A549 (cell line): ENCODE measurements around the gene GPR137B. TPM values are rescaled to one million over a fixed set of nuclear protein-coding genes. Genes with fewer than 3 reads are reported as not detected.
"Not testable (repeated sequence)": the region's sequence is repeated elsewhere in the genome, so short reads cannot be mapped to it uniquely, and the experiment has no call there.

Source experiments
- ATAC-seq, 2 experiments: fragments of 200-7000 bp in 1 of 2; fragments of >200 bp in 1 of 2; cut with Nextera tagmentation in 1 of 2; cut with Tn5 transposase in 1 of 2; 3 replicates each; pipeline versions ENCODE4 v1.8.0 to v1.9.1; 2018 to 2020; ENCODE audit warnings: mild to moderate bottlenecking in 1 of 2, moderate library complexity in 1 of 2
- CTCF ChIA-PET: fragments of 300-600 bp; sonication (Branson Sonifier 250); formaldehyde crosslinking; extraction: SDS; loops from one replicate; lab custom pipeline; 2021; ENCODE audit warnings: antibody characterized with exemption, inconsistent platforms; lab: Yijun Ruan, JAX
- POLR2A ChIA-PET: fragments of 350-600 bp; formaldehyde crosslinking; extraction: SDS; loops from one replicate; lab custom pipeline; 2021; ENCODE audit warnings: antibody characterized with exemption, inconsistent platforms; lab: Yijun Ruan, JAX
- DNase-seq, 2 experiments: peaks; one replicate each; pipeline versions ENCODE4 v3.0.0 to v3.0.0-alpha.2; 2011 to 2016; ENCODE audit warnings: low read depth in 1 of 2, low spot score in 1 of 2
- FAIRE-seq: peaks from 2 replicates; lab custom pipeline; 2011; peaks lifted over from hg19 to GRCh38; lab: Jason Lieb, UNC
- H3K27ac ChIP-seq, 2 experiments: fragments of >200 bp; sonication (Bioruptor Twin); formaldehyde crosslinking; 3 replicates each; pipeline ENCODE4 v1.5.1; 2016 to 2017
- H3K4me1 ChIP-seq: fragments of >200 bp; sonication (Bioruptor Twin); formaldehyde crosslinking; 3 replicates; pipeline ENCODE4 v1.6.1; 2016
- H3K4me2 ChIP-seq: fragments of >200 bp; sonication (Bioruptor Twin); formaldehyde crosslinking; 3 replicates; pipeline ENCODE4 v1.6.1; 2016
- H3K4me3 ChIP-seq: fragments of >200 bp; sonication (Bioruptor Twin); formaldehyde crosslinking; 3 replicates; pipeline ENCODE4 v1.5.1; 2016
- H3K9me3 ChIP-seq: fragments of >200 bp; sonication (Bioruptor Twin); formaldehyde crosslinking; 3 replicates; pipeline ENCODE4 v1.6.1; 2016
- CBX8 ChIP-seq: fragments of 200-600 bp; sonication (generic); IDR thresholded peaks from 2 replicates; pipeline ENCODE4 v1.6.1; 2016
- CEBPB ChIP-seq, 2 experiments: fragments of >200 bp in 1 of 2; sonication (Bioruptor Twin) in 1 of 2; formaldehyde crosslinking in 1 of 2; IDR thresholded peaks; 2 replicates each; pipeline ENCODE4 v1.6.1; 2012 to 2016
- CHD4 ChIP-seq: fragments of 200-600 bp; sonication (generic); IDR thresholded peaks from 2 replicates; pipeline ENCODE4 v1.6.1; 2016; ENCODE audit warnings: antibody characterized with exemption, mild to moderate bottlenecking, borderline replicate concordance
- FOXS1 ChIP-seq: fragments of 250-450 bp; sonication (Bioruptor Pico); IDR thresholded peaks from 2 replicates; pipeline ENCODE4 v1.5.0; 2020; ENCODE audit warnings: mild to moderate bottlenecking, moderate library complexity
- HDAC2 ChIP-seq: fragments of 200-600 bp; sonication (generic); IDR thresholded peaks from 2 replicates; pipeline ENCODE4 v1.6.1; 2016
- HEYL ChIP-seq: fragments of 250-450 bp; sonication (Bioruptor Pico); IDR thresholded peaks from 2 replicates; pipeline ENCODE4 v1.8.0; 2021; ENCODE audit warnings: mild to moderate bottlenecking, moderate library complexity
- KDM5A ChIP-seq: fragments of 200-600 bp; sonication (generic); IDR thresholded peaks from 2 replicates; pipeline ENCODE4 v1.6.1; 2016; ENCODE audit warnings: antibody characterized with exemption, mild to moderate bottlenecking
- MAFK ChIP-seq: fragments of 450-650 bp; IDR thresholded peaks from 2 replicates; pipeline ENCODE4 v1.6.1; 2014; ENCODE audit not compliant: partially characterized antibody
- MAZ ChIP-seq: fragments of 150-350 bp; IDR thresholded peaks from 2 replicates; pipeline ENCODE4 v1.6.1; 2014; ENCODE audit warnings: antibody characterized with exemption, low read depth, low read length, borderline replicate concordance
- MYC ChIP-seq: IDR thresholded peaks from 2 replicates; pipeline ENCODE4 v1.6.1; 2012; ENCODE audit warnings: mild to moderate bottlenecking, inconsistent platforms, low read length, improper control_type of control experiment, borderline replicate concordance
- PHF8 ChIP-seq: fragments of 200-600 bp; sonication (generic); IDR thresholded peaks from 2 replicates; pipeline ENCODE4 v1.6.1; 2016; ENCODE audit warnings: low read depth, mild to moderate bottlenecking, antibody characterized with exemption, moderate library complexity, borderline replicate concordance
- POLR2AphosphoS2 ChIP-seq: conservative IDR thresholded peaks from 2 replicates; pipeline ENCODE4 v1.6.1; 2012; ENCODE audit warnings: low read length, improper control_type of control experiment, inconsistent platforms
- RAD21 ChIP-seq, 2 experiments: fragments of >200 bp in 1 of 2; sonication (Bioruptor Twin) in 1 of 2; formaldehyde crosslinking in 1 of 2; IDR thresholded peaks in 1 of 2; conservative IDR thresholded peaks in 1 of 2; 2 replicates in 1 of 2; 3 replicates in 1 of 2; pipeline ENCODE4 v1.6.1; 2012 to 2018; ENCODE audit warnings: inconsistent platforms in 1 of 2
- RCOR1 ChIP-seq: fragments of 150-350 bp; IDR thresholded peaks from 2 replicates; pipeline ENCODE4 v1.6.1; 2014; ENCODE audit warnings: antibody characterized with exemption, low read length, low read depth
- RFX5 ChIP-seq: fragments of 450-650 bp; IDR thresholded peaks from 2 replicates; pipeline ENCODE4 v1.7.1; 2014; ENCODE audit warnings: antibody characterized with exemption, mild to moderate bottlenecking, moderate library complexity
- SMC3 ChIP-seq: fragments of >200 bp; sonication (Bioruptor Twin); formaldehyde crosslinking; IDR thresholded peaks from 3 replicates; pipeline ENCODE4 v1.6.1; 2018; ENCODE audit warnings: inconsistent platforms
- TP53 ChIP-seq: fragments of 250-450 bp; sonication (Bioruptor Pico); IDR thresholded peaks from 2 replicates; pipeline ENCODE4 v1.5.0; 2021; ENCODE audit warnings: mild to moderate bottlenecking, moderate library complexity
- ZNF302 ChIP-seq: fragments of 250-450 bp; sonication (Bioruptor Pico); IDR thresholded peaks from 2 replicates; pipeline ENCODE4 v1.9.0; 2021; ENCODE audit warnings: inconsistent platforms, mild to moderate bottlenecking, moderate library complexity
- ZSCAN20 ChIP-seq: fragments of 250-450 bp; sonication (Bioruptor Pico); IDR thresholded peaks from 2 replicates; pipeline ENCODE4 v1.8.0; 2022; ENCODE audit warnings: mild to moderate bottlenecking, moderate library complexity
- WGBS: methylation state at CpG from one replicate; pipeline ENCODE4 v1.1.6; 2017; ENCODE audit errors: missing lambda C conversion rate; 5-methylcytosine and 5-hydroxymethylcytosine counted together
- polyA plus RNA-seq, 4 experiments: library from polyadenylated mRNA; depleted of rRNA in 3 of 4; stranded (reverse); fragments of >200 nt; fragmentation: RNase III in 1 of 4; extraction: RNeasy Plus Mini Kit Qiagen cat#74134 plus additional on column Dnase treatment in 1 of 4; gene quantifications; 2 replicates in 3 of 4; 3 replicates in 1 of 4; pipeline ENCODE4 v1.2.3, GENCODE V29; 2011 to 2017
- TF ChIP-seq, protein P1 (sequence below): IDR thresholded peaks from 2 replicates; pipeline ENCODE4 v1.6.1; 2012
- TF ChIP-seq, protein P2 (sequence below): fragments of >200 bp; sonication (Bioruptor Twin); formaldehyde crosslinking; IDR thresholded peaks from 2 replicates; pipeline ENCODE4 v1.6.1; 2016
- TF ChIP-seq, protein P3 (sequence below): fragments of >200 bp; sonication (Bioruptor Twin); formaldehyde crosslinking; IDR thresholded peaks from 3 replicates; pipeline ENCODE4 v1.6.1; 2016
- TF ChIP-seq, protein P4 (sequence below): fragments of 150-350 bp; IDR thresholded peaks from 2 replicates; pipeline ENCODE4 v1.6.1; 2014; ENCODE audit warnings: low read depth, mild to moderate bottlenecking, low read length

Gene GPR137B
- polyA plus RNA-seq, 2 of the 4 experiments (the other 2 are of a cell fraction): 5.8 to 9.2 TPM

DNA sequence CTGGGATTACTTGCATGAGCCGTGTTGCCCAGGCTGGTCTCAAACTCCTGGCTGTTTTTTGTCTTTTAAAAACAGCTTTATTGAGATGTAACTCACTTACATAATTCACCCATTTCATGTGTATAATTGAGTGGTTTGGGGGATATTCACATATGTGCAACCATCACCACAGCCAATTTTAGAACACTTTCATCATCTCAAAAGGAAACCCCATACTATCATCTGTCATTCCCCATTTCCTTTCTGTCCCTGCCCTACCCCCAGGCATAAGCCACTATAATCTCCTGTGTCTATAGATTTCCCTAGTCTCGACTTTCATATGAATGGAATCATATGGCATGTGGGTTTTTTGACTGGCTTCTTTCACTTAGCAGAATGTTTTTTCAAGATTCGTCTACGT is 43.3 kb downstream of the GPR137B start (continued):
- TF ChIP-seq, protein P1, sequence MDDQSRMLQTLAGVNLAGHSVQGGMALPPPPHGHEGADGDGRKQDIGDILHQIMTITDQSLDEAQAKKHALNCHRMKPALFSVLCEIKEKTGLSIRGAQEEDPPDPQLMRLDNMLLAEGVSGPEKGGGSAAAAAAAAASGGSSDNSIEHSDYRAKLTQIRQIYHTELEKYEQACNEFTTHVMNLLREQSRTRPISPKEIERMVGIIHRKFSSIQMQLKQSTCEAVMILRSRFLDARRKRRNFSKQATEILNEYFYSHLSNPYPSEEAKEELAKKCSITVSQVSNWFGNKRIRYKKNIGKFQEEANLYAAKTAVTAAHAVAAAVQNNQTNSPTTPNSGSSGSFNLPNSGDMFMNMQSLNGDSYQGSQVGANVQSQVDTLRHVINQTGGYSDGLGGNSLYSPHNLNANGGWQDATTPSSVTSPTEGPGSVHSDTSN: no peak
- no peak for TF ChIP-seq CEBPB (IDR thresholded peaks at IDR 0.05)

DNA sequence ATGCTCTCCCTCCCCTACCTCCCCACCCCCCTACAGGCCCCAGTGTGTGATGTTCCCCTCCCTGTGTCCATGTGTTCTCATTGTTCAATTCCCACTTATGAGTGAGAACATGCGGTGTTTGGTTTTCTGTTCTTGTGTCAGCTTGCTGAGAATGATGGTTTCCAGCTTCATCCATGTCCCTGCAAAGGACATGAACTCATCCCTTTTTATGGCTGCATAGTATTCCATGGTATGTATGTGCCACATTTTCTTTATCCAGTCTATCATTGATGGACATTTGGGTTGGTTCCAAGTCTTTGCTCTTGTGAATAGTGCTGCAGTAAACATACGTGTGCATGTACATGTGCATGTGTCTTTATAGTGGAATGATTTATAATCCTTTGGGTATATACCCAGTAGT is 44.1 kb downstream of the GPR137B start:
- CTCF ChIA-PET, POLR2A ChIA-PET, FAIRE-seq, H3K4me1 ChIP-seq, H3K4me3 ChIP-seq, DNase-seq, ATAC-seq, H3K4me2 ChIP-seq, H3K27ac ChIP-seq, H3K9me3 ChIP-seq: not testable (repeated sequence)
- WGBS: 95% methylated on average over 2 of the region's 2 CpGs

DNA sequence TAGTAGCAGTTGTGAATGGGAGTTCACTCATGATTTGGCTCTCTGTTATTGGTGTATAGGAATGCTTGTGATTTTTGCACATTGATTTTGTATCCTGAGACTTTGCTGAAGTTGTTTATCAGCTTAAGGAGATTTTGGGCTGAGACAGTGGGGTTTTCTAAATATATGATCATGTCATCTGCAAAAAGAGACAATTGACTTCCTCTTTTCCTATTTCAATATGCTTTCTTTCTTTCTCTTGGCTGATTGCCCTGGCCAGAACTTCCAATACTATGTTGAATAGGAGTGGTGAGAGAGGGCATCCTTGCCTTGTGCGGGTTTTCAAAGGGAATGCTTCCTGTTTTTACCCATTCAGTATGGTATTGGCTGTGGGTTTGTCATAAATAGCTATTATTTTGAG is 45.7 kb downstream of the GPR137B start:
- ATAC-seq, POLR2A ChIA-PET, H3K27ac ChIP-seq, H3K9me3 ChIP-seq, FAIRE-seq, H3K4me1 ChIP-seq, DNase-seq, H3K4me3 ChIP-seq, H3K4me2 ChIP-seq: not testable (repeated sequence)
- CTCF ChIA-PET: interaction anchor here (1.6 to 1.7 kb wide), 2 partner anchors 11 to 19 kb away, joined by 3 to 5 read pairs; no protein-coding TSS in a partner anchor
- WGBS: 93% methylated on average over 1 of the region's 1 CpG

DNA sequence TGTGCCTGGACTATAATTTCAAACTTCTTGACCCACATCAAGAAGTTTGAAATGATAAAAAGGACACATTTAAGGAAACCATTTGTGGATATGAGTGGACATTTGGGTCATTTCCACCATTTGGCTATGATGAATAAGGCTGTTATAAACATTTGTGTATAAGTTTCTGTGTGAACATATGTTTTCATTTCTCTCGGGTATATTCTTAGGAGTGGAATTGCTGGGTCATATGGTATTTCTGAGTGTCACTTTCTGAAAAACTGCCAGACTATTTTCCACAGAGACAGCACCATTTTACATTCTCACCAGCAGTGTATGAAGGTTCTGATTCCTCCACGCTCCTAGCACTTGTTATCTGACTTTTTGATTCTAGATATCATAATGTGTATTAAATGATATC is 50.8 kb downstream of the GPR137B start:
- 89% methylated on average over 2 of the region's 2 CpGs for WGBS

DNA sequence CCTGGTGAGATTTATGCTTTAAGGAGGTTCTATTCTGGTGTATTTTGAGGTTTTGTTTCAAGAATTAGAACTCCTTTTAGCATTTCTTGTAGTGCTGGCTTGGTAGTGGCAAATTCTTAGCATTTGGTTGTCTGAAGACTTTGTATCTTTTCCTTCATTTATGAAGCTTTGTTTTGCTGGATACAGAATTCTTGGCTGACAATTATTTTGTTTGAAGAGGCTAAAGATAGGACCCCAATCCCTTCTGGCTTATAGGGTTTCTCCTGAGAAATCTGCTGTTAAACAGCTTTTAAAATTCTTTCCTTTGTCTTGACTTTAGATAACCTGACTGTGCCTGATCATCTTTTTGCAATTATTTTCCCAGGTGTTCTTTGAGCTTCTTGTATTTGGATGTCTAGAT is 58.6 kb downstream of the GPR137B start:
- ChIA-PET POLR2A (no interaction called here), CTCF (interaction anchor here (1.4 kb wide), 1 partner anchor 10 kb away, joined by 3 read pairs; no protein-coding TSS in a partner anchor)
- ATAC-seq: no peak
- H3K9me3 ChIP-seq: peaks cover 2% of the 10 kb centered on the region; the same call in 2 of the 3 replicates
- FAIRE-seq: no peak
- H3K4me2 ChIP-seq: no peak overlapping the region
- H3K4me1 ChIP-seq: peaks cover 5% of the 10 kb centered on the region; the same call in 1 of the 3 replicates
- DNase-seq: no peak
- TF ChIP-seq SMC3 (no peak), RCOR1 (no peak), PHF8 (no peak), CHD4 (no peak), HDAC2 (no peak)
- TF ChIP-seq, all 56 proteins: peak for 0
- Histone ChIP-seq H3K4me3 (no peak overlapping the region), H3K27ac (no peak overlapping the region)

More for the DNA sequence above, 50.8 kb downstream of the GPR137B start:
- H3K4me2 ChIP-seq: no peak overlapping the region
- no peak for TF ChIP-seq MAZ
- TF ChIP-seq, protein P2, sequence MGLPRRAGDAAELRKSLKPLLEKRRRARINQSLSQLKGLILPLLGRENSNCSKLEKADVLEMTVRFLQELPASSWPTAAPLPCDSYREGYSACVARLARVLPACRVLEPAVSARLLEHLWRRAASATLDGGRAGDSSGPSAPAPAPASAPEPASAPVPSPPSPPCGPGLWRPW: no peak
- TF ChIP-seq, all 56 proteins: peak for 0
- no peak overlapping the region for H3K27ac ChIP-seq
- POLR2A ChIA-PET: no interaction called here
- ATAC-seq: no peak
- H3K4me1 ChIP-seq: no peaks in the 10 kb centered on the region
- no peaks in the 10 kb centered on the region for H3K9me3 ChIP-seq
- H3K4me3 ChIP-seq: no peak overlapping the region
- DNase-seq: no peak
- CTCF ChIA-PET: no interaction called here
- FAIRE-seq: no peak

DNA sequence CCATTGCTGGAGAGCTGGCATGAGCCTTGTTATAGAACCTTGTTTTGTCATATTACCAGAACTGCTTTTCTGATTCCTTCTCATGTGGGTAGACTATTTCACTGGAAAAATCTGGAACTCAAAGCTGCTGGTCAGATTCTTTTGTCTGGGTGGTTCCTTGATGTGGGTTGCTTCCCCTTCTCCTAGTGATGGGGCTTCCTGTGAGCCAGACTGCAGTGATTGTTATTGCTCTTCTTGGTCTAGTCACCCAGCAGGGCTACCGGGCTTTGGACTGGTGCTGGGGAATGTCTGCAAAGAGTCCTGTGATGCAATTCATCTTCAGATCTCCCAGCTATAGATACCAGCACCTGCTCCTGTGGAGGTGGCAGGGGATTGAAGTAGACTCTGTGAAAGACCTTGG is 59.4 kb downstream of the GPR137B start:
- ATAC-seq (no peak), DNase-seq (no peak), FAIRE-seq (no peak)
- POLR2A ChIA-PET: no interaction called here
- H3K9me3 ChIP-seq: peaks cover 2% of the 10 kb centered on the region; the same call in 2 of the 3 replicates
- CTCF ChIA-PET: interaction anchor here (1.4 kb wide), 1 partner anchor 9 kb away, joined by 3 read pairs; no protein-coding TSS in a partner anchor
- WGBS: 91% methylated on average over 1 of the region's 1 CpG
- H3K27ac ChIP-seq: no peak overlapping the region
- no peak overlapping the region for H3K4me3 ChIP-seq
- H3K4me2 ChIP-seq: no peak overlapping the region
- H3K4me1 ChIP-seq: peaks cover 5% of the 10 kb centered on the region; the same call in 1 of the 3 replicates
- TF ChIP-seq KDM5A (no peak), MAFK (no peak), RAD21 (conservative IDR thresholded peaks at IDR 0.05 in 1 of 2, IDR thresholded peaks at IDR 0.05 in 1 of 2) (no peak), RFX5 (no peak), CBX8 (no peak), HEYL (no peak), RCOR1 (no peak), FOXS1 (CRISPR knock-in tag) (no peak), MYC (no peak), POLR2AphosphoS2 (no peak), ZNF302 (CRISPR knock-in tag) (no peak), TP53 (CRISPR knock-in tag) (no peak), CEBPB (IDR thresholded peaks at IDR 0.05) (no peak), ZSCAN20 (no peak)
- TF ChIP-seq, protein P3, sequence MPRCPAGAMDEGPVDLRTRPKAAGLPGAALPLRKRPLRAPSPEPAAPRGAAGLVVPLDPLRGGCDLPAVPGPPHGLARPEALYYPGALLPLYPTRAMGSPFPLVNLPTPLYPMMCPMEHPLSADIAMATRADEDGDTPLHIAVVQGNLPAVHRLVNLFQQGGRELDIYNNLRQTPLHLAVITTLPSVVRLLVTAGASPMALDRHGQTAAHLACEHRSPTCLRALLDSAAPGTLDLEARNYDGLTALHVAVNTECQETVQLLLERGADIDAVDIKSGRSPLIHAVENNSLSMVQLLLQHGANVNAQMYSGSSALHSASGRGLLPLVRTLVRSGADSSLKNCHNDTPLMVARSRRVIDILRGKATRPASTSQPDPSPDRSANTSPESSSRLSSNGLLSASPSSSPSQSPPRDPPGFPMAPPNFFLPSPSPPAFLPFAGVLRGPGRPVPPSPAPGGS: no peak
- TF ChIP-seq, protein P4, sequence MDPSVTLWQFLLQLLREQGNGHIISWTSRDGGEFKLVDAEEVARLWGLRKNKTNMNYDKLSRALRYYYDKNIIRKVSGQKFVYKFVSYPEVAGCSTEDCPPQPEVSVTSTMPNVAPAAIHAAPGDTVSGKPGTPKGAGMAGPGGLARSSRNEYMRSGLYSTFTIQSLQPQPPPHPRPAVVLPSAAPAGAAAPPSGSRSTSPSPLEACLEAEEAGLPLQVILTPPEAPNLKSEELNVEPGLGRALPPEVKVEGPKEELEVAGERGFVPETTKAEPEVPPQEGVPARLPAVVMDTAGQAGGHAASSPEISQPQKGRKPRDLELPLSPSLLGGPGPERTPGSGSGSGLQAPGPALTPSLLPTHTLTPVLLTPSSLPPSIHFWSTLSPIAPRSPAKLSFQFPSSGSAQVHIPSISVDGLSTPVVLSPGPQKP: no peak
